8988T (cell line): ENCODE results near the gene SH3TC1.

Experiments
- DNase-seq: peaks from one replicate; pipeline ENCODE4 v3.0.0; 2011

The SH3TC1 gene

DNA sequence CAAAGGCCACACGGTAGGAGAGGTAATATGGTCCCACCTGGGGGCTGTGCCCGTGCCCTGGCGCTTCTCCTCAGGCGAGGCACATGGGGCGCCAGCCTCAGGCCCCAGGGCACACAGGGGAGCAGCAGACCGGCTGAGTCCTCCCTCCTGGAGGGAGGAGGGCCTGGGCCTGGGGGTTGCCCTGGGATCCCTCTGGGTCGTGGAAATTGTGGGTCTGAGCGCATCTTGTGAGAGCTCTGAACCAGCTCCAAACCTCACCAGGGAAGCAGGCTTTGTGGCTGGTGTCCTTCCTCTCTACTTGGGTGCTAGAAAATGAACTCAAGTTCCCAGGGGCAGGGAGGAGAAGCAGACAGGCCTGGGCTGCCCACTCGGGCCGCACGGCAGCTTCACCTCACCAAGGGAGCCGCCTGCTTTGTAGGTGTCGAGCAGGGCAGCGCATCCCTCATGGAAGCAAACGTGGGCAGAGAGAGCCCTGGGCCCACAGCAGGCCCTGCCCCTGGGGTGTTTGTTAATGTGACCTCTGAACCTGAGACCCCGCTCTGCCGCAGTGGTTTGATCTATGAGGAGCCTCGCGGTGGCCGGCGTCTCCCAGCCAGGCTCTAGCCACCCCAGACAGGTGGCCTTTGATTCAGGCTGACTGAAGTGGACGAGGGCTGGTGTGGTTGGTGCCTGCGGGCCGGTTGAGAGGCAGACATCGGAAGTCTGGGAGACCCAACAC, 81.2 kb downstream of the SH3TC1 start:
- no peak for DNase-seq

DNA sequence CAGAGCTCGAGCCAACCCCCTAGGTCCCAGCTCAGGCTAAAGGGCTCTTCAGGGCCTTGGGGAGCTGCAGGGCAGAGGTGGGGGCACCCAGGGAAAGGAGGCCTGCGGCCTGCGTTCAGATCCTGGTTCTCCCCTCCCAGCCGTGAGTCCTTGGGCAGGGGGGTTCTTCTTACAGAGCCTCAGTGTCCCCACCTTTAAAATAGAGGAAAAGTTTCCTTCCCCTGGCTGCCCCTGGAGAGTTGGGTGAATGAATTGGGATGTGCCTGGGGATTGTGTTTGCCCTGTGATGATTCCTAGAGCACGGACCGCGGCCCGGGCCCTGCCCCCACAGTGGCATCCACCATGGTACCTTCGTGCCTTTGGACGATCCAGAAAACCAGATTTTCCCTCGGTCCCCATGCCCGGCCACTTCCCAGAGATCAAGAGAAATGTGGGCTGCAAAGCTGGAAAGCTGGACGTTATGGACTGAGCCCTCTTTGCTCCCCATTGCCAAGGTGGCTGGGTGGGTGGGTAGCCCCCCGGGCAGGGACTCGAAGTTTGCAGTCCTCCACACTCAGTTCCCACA, 81.9 kb downstream of the SH3TC1 start:
- DNase-seq: no peak

GRCh38 chr4:8281519-8282133, 82.5 kb downstream of the SH3TC1 start:
- no peak for DNase-seq

- DNase-seq: no peak
These were observed 83.1 kb downstream of the SH3TC1 start for GRCh38 chr4:8282134-8282641.

DNA sequence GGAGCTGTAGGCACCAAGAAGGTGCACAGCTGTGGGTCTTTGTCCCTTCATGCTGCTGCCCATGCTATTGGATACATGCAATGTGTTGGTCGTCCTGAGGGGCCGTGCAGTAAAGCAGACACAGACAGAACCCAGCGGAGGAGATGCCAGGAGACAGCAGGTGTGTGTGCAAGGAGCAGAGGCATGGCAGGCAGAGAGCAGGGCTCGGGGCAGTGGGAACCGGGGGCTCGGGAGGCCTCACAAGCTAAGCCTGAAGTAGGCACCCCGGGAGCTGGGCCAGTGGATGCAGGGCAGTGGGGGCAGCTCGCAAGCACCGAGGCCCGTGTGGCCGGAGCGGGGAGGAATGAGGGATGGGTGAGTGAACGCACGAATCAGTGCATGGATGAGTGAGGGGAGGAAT, 83.7 kb downstream of the SH3TC1 start:
- DNase-seq: no peak

GRCh38 chr4:8283161-8283560, 84.1 kb downstream of the SH3TC1 start:
- DNase-seq: no peak

- no peak for DNase-seq
These were observed 84.6 kb downstream of the SH3TC1 start for GRCh38 chr4:8283631-8284121.

GRCh38 chr4:8284391-8284790, 85.3 kb downstream of the SH3TC1 start:
- no peak for DNase-seq

DNA sequence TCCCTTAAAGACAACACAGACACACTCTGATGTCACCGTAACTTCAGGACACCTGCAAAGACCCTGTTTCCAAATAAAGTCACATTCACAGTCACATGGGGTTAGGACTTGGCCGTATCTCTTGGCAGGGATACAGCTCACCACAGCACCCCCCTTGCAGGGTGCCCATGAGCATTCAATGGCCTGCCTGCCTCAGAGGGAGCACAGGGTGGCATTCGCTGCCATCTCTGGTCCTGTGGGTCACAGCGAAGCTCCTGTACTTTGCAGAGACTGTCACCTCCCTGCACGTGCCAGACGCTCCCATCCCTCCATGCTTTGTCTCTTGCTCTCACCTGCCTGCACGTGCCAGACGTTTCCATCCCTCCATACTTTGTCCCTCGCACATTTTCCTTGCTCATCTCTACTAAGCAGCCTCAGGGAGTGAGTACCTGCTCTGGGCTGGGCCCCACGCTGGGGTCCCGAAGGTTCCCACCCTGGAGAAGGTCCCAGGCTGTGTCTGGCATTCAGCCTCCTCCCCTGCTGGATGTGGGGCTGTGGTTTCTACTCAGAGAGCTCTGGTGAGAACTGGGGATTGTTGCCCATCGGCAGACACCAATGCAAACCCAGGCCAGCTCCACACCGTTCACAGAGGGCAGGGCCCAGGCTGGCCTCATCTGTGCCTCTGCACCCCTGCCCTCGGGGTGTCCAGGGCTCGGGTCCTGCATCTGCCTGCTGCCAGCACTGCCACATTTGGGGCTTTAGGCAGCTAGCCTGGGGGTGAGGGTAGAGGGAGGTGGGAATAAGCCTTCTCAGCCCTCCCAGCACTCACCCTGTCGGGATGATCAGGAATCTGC, 86.3 kb downstream of the SH3TC1 start:
- DNase-seq: no peak

GRCh38 chr4:8285976-8286718, 87.1 kb downstream of the SH3TC1 start:
- no peak for DNase-seq

DNA sequence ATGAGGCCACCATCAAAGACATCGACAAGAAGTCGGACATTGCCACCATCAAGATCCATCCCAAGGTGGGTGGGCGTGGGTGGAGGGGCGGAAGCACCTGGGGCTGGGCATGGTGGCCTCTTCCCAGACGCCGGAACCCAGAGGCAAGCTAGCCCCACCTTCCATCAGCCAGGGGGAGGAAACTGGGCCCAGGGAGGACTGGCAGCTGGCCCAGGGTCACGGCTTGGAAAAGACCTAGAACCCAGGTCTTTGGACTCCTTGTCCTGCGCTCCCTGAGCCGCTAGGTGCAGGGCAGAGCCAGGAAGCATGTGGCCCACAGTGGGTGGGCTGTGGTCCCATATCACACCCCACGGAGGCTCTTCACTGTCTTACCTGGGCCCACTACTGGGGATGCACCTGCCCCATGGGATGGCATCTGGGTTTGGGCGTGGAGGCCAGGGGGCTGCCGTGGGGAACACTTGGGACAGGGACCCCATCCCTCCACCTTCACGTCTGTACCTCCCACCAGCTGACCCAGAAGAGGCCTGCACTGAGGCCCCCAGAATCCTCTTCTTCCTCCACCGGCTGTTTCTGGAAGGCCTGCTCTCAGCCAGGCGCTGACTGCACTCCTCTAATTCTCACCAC, 87.7 kb downstream of the SH3TC1 start:
- no peak for DNase-seq

DNA sequence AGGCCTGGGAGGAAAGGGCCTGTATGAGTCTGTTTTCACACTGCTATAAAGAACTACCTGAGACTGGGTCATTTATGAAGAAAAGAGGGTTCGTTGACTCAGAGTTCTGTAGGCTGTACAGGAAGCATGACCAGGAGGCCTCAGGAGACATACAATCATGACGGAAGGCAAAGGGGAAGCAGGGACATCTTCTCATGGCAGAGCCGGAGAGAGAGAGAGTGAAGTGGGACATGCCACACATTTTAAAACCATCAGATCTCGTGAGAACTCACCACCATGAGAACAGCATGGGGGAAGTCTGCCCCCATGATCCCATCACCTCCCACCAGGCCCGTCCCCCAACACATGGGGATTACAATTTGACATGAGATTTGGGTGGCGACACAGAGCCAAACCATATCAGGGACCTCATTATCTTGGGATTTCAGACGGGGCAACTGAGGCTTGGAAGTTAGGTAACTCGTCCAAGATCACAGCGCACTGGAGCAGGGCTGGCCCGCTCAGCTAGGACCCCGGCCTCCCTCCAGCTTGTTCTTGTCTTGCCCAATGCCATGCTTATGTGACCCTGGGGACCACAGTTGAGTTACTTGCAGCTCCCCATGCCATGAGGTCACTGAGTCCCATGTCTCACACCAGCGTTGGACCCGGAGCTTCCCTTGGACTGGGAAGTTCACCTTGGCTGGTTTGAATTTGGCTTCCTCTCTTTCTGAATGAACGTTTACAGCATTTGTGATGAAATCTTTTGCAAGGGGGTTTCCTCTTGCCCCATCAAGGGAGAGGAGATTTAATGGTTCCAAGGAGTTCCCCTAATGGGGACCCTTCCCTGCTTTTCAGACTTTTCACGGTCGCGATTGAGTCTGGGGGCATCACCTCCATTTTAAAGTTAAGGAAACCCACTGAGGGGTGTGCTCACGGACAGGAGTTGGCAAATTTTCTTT, 88.5 kb downstream of the SH3TC1 start:
- no peak for DNase-seq

GRCh38 chr4:8289151-8289750, 90.2 kb downstream of the SH3TC1 start:
- DNase-seq: no peak

GRCh38 chr4:8289956-8290700, 91.0 kb downstream of the SH3TC1 start:
- no peak for DNase-seq

DNA sequence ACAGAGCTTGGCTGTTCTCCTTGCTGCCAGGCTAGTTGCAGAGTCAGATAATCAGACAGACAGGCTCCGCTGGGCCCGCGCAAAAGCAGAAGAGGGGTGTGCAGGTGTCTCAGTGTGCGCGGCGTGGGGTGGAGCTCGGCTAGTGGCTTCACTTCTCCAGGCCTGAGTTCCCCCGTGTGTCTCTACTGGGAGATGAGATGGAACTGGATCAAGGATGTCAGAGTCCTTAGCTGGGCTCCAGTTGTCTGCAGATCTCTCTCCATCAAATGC, 91.5 kb downstream of the SH3TC1 start:
- DNase-seq: no peak
